ENCODE data around the gene RFX2. TPM values are rescaled to one million over a fixed set of nuclear protein-coding genes. Genes with fewer than 3 reads are reported as not detected.

Gene RFX2
- total and polyA plus RNA-seq, 8 donors = 1.8 to 14.0 (median 3.4) TPM

GRCh38 chr19:6047741-6048251 lies 62.5 kb downstream of the RFX2 start:
- intact Hi-C loops (cut with DNase I) = loop anchor here in 2 of 3 donors (5.0 to 10.0 kb wide), 2 partner anchors 80 to 257 kb away; no protein-coding TSS in a partner anchor

GRCh38 chr19:6047256-6047655 lies 63.0 kb downstream of the RFX2 start:
- no peaks in the 10 kb centered on the region for H3K9me3 ChIP-seq
- FAIRE-seq (no peak), DNase-seq (no peak), ATAC-seq (no peak)
- H3K4me1 ChIP-seq = peaks cover 0 to 5% (median 0%) of the 10 kb centered on the region in 3 donors
- WGBS, 2 donors = 76 to 86% methylated on average over 18 of the region's 18 CpGs
- H3K27ac ChIP-seq = no peak overlapping the region
- H3K27me3 ChIP-seq = no peaks in the 10 kb centered on the region
- no peak overlapping the region for H3K4me3 ChIP-seq
- H3K36me3 ChIP-seq = no peaks in the 10 kb centered on the region
- TF ChIP-seq CTCF (IDR thresholded peaks at IDR 0.05) = no peak
- intact Hi-C loops (cut with DNase I) = loop anchor here in 2 of 3 donors (5.0 to 10.0 kb wide), 2 partner anchors 80 to 258 kb away; no protein-coding TSS in a partner anchor

More at GRCh38 chr19:6047741-6048251, 62.5 kb downstream of the RFX2 start:
- H3K27me3 ChIP-seq = no peaks in the 10 kb centered on the region
- no peak for FAIRE-seq
- H3K36me3 ChIP-seq = no peaks in the 10 kb centered on the region
- H3K4me3 ChIP-seq = no peak overlapping the region
- H3K4me1 ChIP-seq = peaks cover 0 to 5% (median 0%) of the 10 kb centered on the region in 3 donors
- peak in 3 of 4 donors; percentile 34 to 45 (median 41) for TF ChIP-seq CTCF (IDR thresholded peaks at IDR 0.05)
- DNase-seq = no peak
- H3K9me3 ChIP-seq = no peaks in the 10 kb centered on the region
- peak; percentile 61 to 82 (median 78) for ATAC-seq
- no peak overlapping the region for H3K27ac ChIP-seq
- 43 to 46% methylated on average over 8 of the region's 8 CpGs for WGBS, 2 donors

GRCh38 chr19:6045108-6045507 lies 65.2 kb downstream of the RFX2 start:
- 62 to 83% methylated on average over 7 of the region's 7 CpGs for WGBS, 2 donors
- DNase-seq (no peak), FAIRE-seq (no peak), ATAC-seq (no peak)
- no peak for TF ChIP-seq CTCF (IDR thresholded peaks at IDR 0.05)
- Histone ChIP-seq H3K4me3 (no peak overlapping the region), H3K27me3 (no peaks in the 10 kb centered on the region), H3K36me3 (no peaks in the 10 kb centered on the region), H3K27ac (no peak overlapping the region), H3K4me1 (peaks cover 0 to 5% (median 0%) of the 10 kb centered on the region in 3 donors), H3K9me3 (no peaks in the 10 kb centered on the region)
- intact Hi-C loops (cut with DNase I) = loop anchor here in 2 of 3 donors (5.0 to 10.0 kb wide), 2 partner anchors 82 to 260 kb away; no protein-coding TSS in a partner anchor

GRCh38 chr19:6044056-6044805 lies 66.1 kb downstream of the RFX2 start:
- DNase-seq = no peak
- intact Hi-C loops (cut with DNase I) = loop anchor here in 1 of 3 donors (10.0 kb wide), 1 partner anchor 261 kb away; no protein-coding TSS in a partner anchor
- TF ChIP-seq CTCF (IDR thresholded peaks at IDR 0.05) = no peak
- 74 to 87% methylated on average over 21 of the region's 21 CpGs for WGBS, 2 donors
- Histone ChIP-seq H3K27me3 (no peaks in the 10 kb centered on the region), H3K4me1 (peaks cover 0 to 5% (median 0%) of the 10 kb centered on the region in 3 donors), H3K9me3 (no peaks in the 10 kb centered on the region), H3K27ac (no peak overlapping the region), H3K36me3 (no peaks in the 10 kb centered on the region), H3K4me3 (no peak overlapping the region)
- ATAC-seq = no peak
- no peak for FAIRE-seq

Data from pancreas (tissue), 10 donors.